Measurements from ENCODE around the gene SMIM35. TPM values are rescaled to one million over a fixed set of nuclear protein-coding genes. Genes with fewer than 3 reads are reported as not detected.

Gene SMIM35
- total and polyA plus RNA-seq, 2 donors (not counting 1 experiment from before 2014, with no cell fraction given), result not detected

DNA sequence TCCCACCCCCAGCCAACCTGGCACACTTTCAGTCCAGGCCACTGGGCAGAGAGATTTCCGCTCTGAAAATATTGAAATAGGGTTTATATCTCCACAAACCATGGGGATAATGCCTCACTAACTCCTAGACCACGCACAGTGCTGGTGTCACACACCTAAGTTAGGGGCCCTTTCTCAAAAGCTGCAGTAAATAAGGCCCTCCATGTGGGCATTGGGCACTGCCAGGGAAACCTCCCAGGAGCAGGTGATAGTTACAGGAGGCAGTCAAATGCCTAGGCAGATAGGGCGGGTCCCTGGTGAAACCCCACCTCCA lies 103.6 kb downstream of the SMIM35 start:
- no peak for DNase-seq (ENCODE audit: low read depth in 2 of 2)
- H3K27me3 ChIP-seq (ENCODE audit: control insufficient read depth, insufficient read depth, low read length), result peaks cover 5% of the 10 kb centered on the region
- TF ChIP-seq, protein P1, sequence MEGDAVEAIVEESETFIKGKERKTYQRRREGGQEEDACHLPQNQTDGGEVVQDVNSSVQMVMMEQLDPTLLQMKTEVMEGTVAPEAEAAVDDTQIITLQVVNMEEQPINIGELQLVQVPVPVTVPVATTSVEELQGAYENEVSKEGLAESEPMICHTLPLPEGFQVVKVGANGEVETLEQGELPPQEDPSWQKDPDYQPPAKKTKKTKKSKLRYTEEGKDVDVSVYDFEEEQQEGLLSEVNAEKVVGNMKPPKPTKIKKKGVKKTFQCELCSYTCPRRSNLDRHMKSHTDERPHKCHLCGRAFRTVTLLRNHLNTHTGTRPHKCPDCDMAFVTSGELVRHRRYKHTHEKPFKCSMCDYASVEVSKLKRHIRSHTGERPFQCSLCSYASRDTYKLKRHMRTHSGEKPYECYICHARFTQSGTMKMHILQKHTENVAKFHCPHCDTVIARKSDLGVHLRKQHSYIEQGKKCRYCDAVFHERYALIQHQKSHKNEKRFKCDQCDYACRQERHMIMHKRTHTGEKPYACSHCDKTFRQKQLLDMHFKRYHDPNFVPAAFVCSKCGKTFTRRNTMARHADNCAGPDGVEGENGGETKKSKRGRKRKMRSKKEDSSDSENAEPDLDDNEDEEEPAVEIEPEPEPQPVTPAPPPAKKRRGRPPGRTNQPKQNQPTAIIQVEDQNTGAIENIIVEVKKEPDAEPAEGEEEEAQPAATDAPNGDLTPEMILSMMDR (conservative IDR thresholded peaks at IDR 0.05 in 1 of 2, IDR thresholded peaks at IDR 0.05 in 1 of 2; ENCODE audit: low read depth in 1 of 2, low read length in 2 of 2), result no peak
- no peak for TF ChIP-seq EZH2 (IDR thresholded peaks at IDR 0.05; ENCODE audit: low read length, missing control alignments)
- no peak overlapping the region for H3K4me3 ChIP-seq (replicated peaks in 1 of 4; ENCODE audit: control extremely low read depth in 1 of 4, insufficient read depth in 1 of 4, low read depth in 3 of 4, low read length in 4 of 4)
- H3K9ac ChIP-seq (ENCODE audit: insufficient read depth, low read length), result no peak overlapping the region
- H2AFZ ChIP-seq (ENCODE audit: low read length), result no peak overlapping the region
- H3K27ac ChIP-seq (ENCODE audit: insufficient read depth, low read length), result no peak overlapping the region
- H3K4me2 ChIP-seq (ENCODE audit: extremely low read depth, insufficient read depth, low read length), result no peak overlapping the region
- H3K79me2 ChIP-seq (ENCODE audit: control insufficient read depth, insufficient read depth, low read length), result no peaks in the 10 kb centered on the region
- H4K20me1 ChIP-seq (ENCODE audit: control insufficient read depth, extremely low read depth, insufficient read depth, low read length), result no peaks in the 10 kb centered on the region
- no peaks in the 10 kb centered on the region for H3K9me3 ChIP-seq (ENCODE audit: control insufficient read depth, insufficient read depth, low read depth, low read length)
- H3K36me3 ChIP-seq (ENCODE audit: control insufficient read depth, insufficient read depth, low read length), result no peaks in the 10 kb centered on the region
- no peaks in the 10 kb centered on the region for H3K4me1 ChIP-seq (ENCODE audit: control insufficient read depth, extremely low read depth, insufficient read depth, low read length)

- Histone ChIP-seq H2AFZ (ENCODE audit: low read length) (no peak overlapping the region), H3K4me3 (replicated peaks in 1 of 4; ENCODE audit: control extremely low read depth in 1 of 4, insufficient read depth in 1 of 4, low read depth in 3 of 4, low read length in 4 of 4) (no peak overlapping the region), H3K9me3 (ENCODE audit: control insufficient read depth, insufficient read depth, low read depth, low read length) (no peaks in the 10 kb centered on the region), H3K79me2 (ENCODE audit: control insufficient read depth, insufficient read depth, low read length) (no peaks in the 10 kb centered on the region), H3K4me2 (ENCODE audit: extremely low read depth, insufficient read depth, low read length) (no peak overlapping the region), H3K27ac (ENCODE audit: insufficient read depth, low read length) (no peak overlapping the region), H3K9ac (ENCODE audit: insufficient read depth, low read length) (no peak overlapping the region), H3K27me3 (ENCODE audit: control insufficient read depth, insufficient read depth, low read length) (no peaks in the 10 kb centered on the region), H3K36me3 (ENCODE audit: control insufficient read depth, insufficient read depth, low read length) (no peaks in the 10 kb centered on the region), H4K20me1 (ENCODE audit: control insufficient read depth, extremely low read depth, insufficient read depth, low read length) (no peaks in the 10 kb centered on the region), H3K4me1 (ENCODE audit: control insufficient read depth, extremely low read depth, insufficient read depth, low read length) (no peaks in the 10 kb centered on the region)
- no peak for DNase-seq (ENCODE audit: low read depth in 2 of 2)
- TF ChIP-seq EZH2 (IDR thresholded peaks at IDR 0.05; ENCODE audit: low read length, missing control alignments), result no peak
- TF ChIP-seq, protein P1 (conservative IDR thresholded peaks at IDR 0.05 in 1 of 2, IDR thresholded peaks at IDR 0.05 in 1 of 2; ENCODE audit: low read depth in 1 of 2, low read length in 2 of 2), result no peak
These were observed 106.0 kb downstream of the SMIM35 start for GRCh38 chr11:117980720-117981119.

- Histone ChIP-seq H3K79me2 (ENCODE audit: control insufficient read depth, insufficient read depth, low read length) (no peaks in the 10 kb centered on the region), H3K9me3 (ENCODE audit: control insufficient read depth, insufficient read depth, low read depth, low read length) (no peaks in the 10 kb centered on the region), H3K4me2 (ENCODE audit: extremely low read depth, insufficient read depth, low read length) (no peak overlapping the region), H4K20me1 (ENCODE audit: control insufficient read depth, extremely low read depth, insufficient read depth, low read length) (no peaks in the 10 kb centered on the region), H3K4me1 (ENCODE audit: control insufficient read depth, extremely low read depth, insufficient read depth, low read length) (no peaks in the 10 kb centered on the region), H3K4me3 (replicated peaks in 1 of 4; ENCODE audit: control extremely low read depth in 1 of 4, insufficient read depth in 1 of 4, low read depth in 3 of 4, low read length in 4 of 4) (no peak overlapping the region), H3K27me3 (ENCODE audit: control insufficient read depth, insufficient read depth, low read length) (no peaks in the 10 kb centered on the region), H2AFZ (ENCODE audit: low read length) (no peak overlapping the region), H3K27ac (ENCODE audit: insufficient read depth, low read length) (no peak overlapping the region), H3K36me3 (ENCODE audit: control insufficient read depth, insufficient read depth, low read length) (no peaks in the 10 kb centered on the region), H3K9ac (ENCODE audit: insufficient read depth, low read length) (no peak overlapping the region)
- no peak for DNase-seq (ENCODE audit: low read depth in 2 of 2)
- TF ChIP-seq EZH2 (IDR thresholded peaks at IDR 0.05; ENCODE audit: low read length, missing control alignments), result no peak
- TF ChIP-seq, protein P1 (conservative IDR thresholded peaks at IDR 0.05 in 1 of 2, IDR thresholded peaks at IDR 0.05 in 1 of 2; ENCODE audit: low read depth in 1 of 2, low read length in 2 of 2), result no peak
These were observed 106.5 kb downstream of the SMIM35 start for GRCh38 chr11:117980280-117980679.
